OCI-LY1 (cell line): Measurements from ENCODE around the gene NDUFB3.

Source experiments
- H2AFZ ChIP-seq: fragments of 200-600 bp; sonication (generic), shearing (Covaris generic); 2 replicates; pipeline ENCODE4 v1.6.0; 2014; ENCODE audit warnings: antibody characterized with exemption, mild to moderate bottlenecking, low read length
- H3F3A ChIP-seq: fragments of 200-600 bp; sonication (generic), shearing (Covaris generic); 2 replicates; pipeline ENCODE4 v1.6.0; 2014; ENCODE audit warnings: mild to moderate bottlenecking, antibody characterized with exemption, low read length, moderate library complexity; ENCODE audit not compliant: insufficient read depth
- H3K27ac ChIP-seq: fragments of 200-600 bp; sonication (generic); 2 replicates; pipeline ENCODE4 v1.5.1; 2014; ENCODE audit warnings: low read length, mixed run types, mild to moderate bottlenecking, low read depth; ENCODE audit not compliant: poor library complexity, severe bottlenecking
- H3K27me3 ChIP-seq: fragments of 200-600 bp; sonication (generic); 2 replicates; pipeline ENCODE4 v1.6.0; 2014; ENCODE audit warnings: antibody characterized with exemption, mild to moderate bottlenecking, low read length, moderate library complexity; ENCODE audit not compliant: insufficient read depth
- H3K36me3 ChIP-seq: fragments of 200-600 bp; sonication (generic); 2 replicates; pipeline ENCODE4 v1.6.1; 2014; ENCODE audit warnings: mild to moderate bottlenecking, antibody characterized with exemption, low read length, moderate library complexity, mixed read lengths; ENCODE audit not compliant: insufficient read depth
- H3K4me1 ChIP-seq: fragments of 200-600 bp; sonication (generic); 2 replicates; pipeline ENCODE4 v1.5.1; 2014; ENCODE audit warnings: mild to moderate bottlenecking, low read length, moderate library complexity; ENCODE audit not compliant: insufficient read depth, severe bottlenecking
- H3K4me2 ChIP-seq: fragments of 200-600 bp; sonication (generic), shearing (Covaris generic); 2 replicates; pipeline ENCODE4 v1.6.1; 2014; ENCODE audit warnings: low read length
- H3K4me3 ChIP-seq: fragments of 200-600 bp; sonication (generic); 2 replicates; pipeline ENCODE4 v1.5.1; 2014; ENCODE audit warnings: low read length, low read depth, mild to moderate bottlenecking, mixed read lengths; ENCODE audit not compliant: poor library complexity, severe bottlenecking
- H3K79me2 ChIP-seq: fragments of 200-600 bp; shearing (Covaris generic); 2 replicates; pipeline ENCODE4 v1.6.1; 2016; ENCODE audit warnings: mixed run types, low read length, mixed read lengths; ENCODE audit not compliant: insufficient read depth
- H3K9ac ChIP-seq: fragments of 200-600 bp; sonication (generic), shearing (Covaris generic); 2 replicates; pipeline ENCODE4 v1.6.1; 2014; ENCODE audit warnings: mild to moderate bottlenecking, low read length, mixed read lengths
- H3K9me2 ChIP-seq: fragments of 200-600 bp; sonication (generic), shearing (Covaris generic); 2 replicates; pipeline ENCODE4 v1.6.1; 2014; ENCODE audit warnings: low read depth, mild to moderate bottlenecking, low read length, mixed read lengths
- H3K9me3 ChIP-seq: fragments of 200-600 bp; shearing (Covaris generic); 2 replicates; pipeline ENCODE4 v1.6.1; 2014; ENCODE audit warnings: low read length, mixed read lengths
- H4K20me1 ChIP-seq: fragments of 200-600 bp; sonication (generic), shearing (Covaris generic); 2 replicates; pipeline ENCODE4 v1.6.0; 2016; ENCODE audit warnings: mild to moderate bottlenecking, low read length; ENCODE audit not compliant: insufficient read depth
- EZH2 ChIP-seq: fragments of 200-600 bp; sonication (generic), shearing (Covaris generic); IDR thresholded peaks from 2 replicates; pipeline ENCODE4 v1.8.0; 2017; ENCODE audit warnings: borderline replicate concordance, mixed run types, mild to moderate bottlenecking, antibody characterized with exemption, low read length, moderate library complexity, mixed read lengths
- TF ChIP-seq, protein P1 (sequence below): fragments of 200-600 bp; sonication (generic), shearing (Covaris generic); IDR thresholded peaks from 2 replicates; pipeline ENCODE4 v1.5.1; 2017; ENCODE audit warnings: mild to moderate bottlenecking, antibody characterized with exemption, low read length, moderate library complexity, mixed read lengths

Gene NDUFB3

GRCh38 chr2:201114350-201114749 is 42.5 kb downstream of the NDUFB3 start:
- TF ChIP-seq, protein P1, sequence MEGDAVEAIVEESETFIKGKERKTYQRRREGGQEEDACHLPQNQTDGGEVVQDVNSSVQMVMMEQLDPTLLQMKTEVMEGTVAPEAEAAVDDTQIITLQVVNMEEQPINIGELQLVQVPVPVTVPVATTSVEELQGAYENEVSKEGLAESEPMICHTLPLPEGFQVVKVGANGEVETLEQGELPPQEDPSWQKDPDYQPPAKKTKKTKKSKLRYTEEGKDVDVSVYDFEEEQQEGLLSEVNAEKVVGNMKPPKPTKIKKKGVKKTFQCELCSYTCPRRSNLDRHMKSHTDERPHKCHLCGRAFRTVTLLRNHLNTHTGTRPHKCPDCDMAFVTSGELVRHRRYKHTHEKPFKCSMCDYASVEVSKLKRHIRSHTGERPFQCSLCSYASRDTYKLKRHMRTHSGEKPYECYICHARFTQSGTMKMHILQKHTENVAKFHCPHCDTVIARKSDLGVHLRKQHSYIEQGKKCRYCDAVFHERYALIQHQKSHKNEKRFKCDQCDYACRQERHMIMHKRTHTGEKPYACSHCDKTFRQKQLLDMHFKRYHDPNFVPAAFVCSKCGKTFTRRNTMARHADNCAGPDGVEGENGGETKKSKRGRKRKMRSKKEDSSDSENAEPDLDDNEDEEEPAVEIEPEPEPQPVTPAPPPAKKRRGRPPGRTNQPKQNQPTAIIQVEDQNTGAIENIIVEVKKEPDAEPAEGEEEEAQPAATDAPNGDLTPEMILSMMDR: no peak
- no peak overlapping the region for H3K4me2 ChIP-seq
- H3K4me1 ChIP-seq: peaks cover 32% of the 10 kb centered on the region
- no peaks in the 10 kb centered on the region for H3K36me3 ChIP-seq
- no peak overlapping the region for H3K4me3 ChIP-seq
- H3K27me3 ChIP-seq: no peaks in the 10 kb centered on the region
- no peaks in the 10 kb centered on the region for H3F3A ChIP-seq
- no peaks in the 10 kb centered on the region for H4K20me1 ChIP-seq
- H3K9me2 ChIP-seq: no peaks in the 10 kb centered on the region
- H3K9me3 ChIP-seq: no peaks in the 10 kb centered on the region
- no peak overlapping the region for H3K27ac ChIP-seq
- no peak overlapping the region for H3K9ac ChIP-seq
- peaks cover 3% of the 10 kb centered on the region for H3K79me2 ChIP-seq
- H2AFZ ChIP-seq: no peak overlapping the region

- no peaks in the 10 kb centered on the region for H3K9me2 ChIP-seq
- no peak overlapping the region for H2AFZ ChIP-seq
- no peak overlapping the region for H3K9ac ChIP-seq
- TF ChIP-seq, protein P1: no peak
- TF ChIP-seq EZH2: no peak
- no peaks in the 10 kb centered on the region for H3K27me3 ChIP-seq
- H3K9me3 ChIP-seq: no peaks in the 10 kb centered on the region
- H3K4me2 ChIP-seq: no peak overlapping the region
- peaks cover 8% of the 10 kb centered on the region for H3K79me2 ChIP-seq
- H3F3A ChIP-seq: 0 out of 2 replicates have a peak, but pooled peaks cover 5% of the 10 kb centered on the region
- H3K4me1 ChIP-seq: peaks cover 37% of the 10 kb centered on the region
- H3K36me3 ChIP-seq: no peaks in the 10 kb centered on the region
- no peak overlapping the region for H3K4me3 ChIP-seq
- H4K20me1 ChIP-seq: no peaks in the 10 kb centered on the region
- H3K27ac ChIP-seq: peak overlapping the region; percentile 14
Measured at GRCh38 chr2:201114846-201115245, 43.0 kb downstream of the NDUFB3 start.

DNA sequence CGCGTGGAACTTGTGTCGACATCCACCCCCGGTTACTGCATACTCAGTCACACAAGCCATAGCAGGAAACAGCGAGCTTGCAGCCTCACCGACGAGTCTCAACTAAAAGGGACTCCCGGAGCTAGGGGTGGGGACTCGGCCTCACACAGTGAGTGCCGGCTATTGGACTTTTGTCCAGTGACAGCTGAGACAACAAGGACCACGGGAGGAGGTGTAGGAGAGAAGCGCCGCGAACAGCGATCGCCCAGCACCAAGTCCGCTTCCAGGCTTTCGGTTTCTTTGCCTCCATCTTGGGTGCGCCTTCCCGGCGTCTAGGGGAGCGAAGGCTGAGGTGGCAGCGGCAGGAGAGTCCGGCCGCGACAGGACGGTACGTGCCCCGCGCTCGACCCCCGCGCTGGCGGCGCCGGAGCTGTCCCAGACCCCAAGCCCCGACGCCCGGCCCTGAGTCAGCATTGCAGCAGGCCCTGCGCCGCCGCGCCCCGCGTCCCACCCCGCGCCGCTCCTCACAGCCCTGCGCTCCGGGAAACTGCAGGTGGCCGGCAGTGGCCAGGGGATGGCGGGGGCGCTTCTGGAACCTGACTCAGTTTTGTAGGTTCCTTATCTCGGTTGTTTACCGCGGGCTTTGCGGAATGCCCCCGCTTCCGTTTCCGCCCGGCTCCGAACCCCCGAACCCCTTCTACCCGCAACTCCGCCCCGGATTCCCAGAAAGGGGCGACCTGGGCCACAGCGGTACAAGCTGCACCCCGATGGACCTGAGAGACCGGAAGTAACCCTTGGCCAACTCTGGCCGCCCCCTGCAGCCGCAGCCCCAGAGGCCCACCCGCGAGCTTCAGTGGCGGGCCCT is 44.5 kb downstream of the NDUFB3 start, which contains the start of gene CFLAR:
TSS of gene CFLAR (plus strand) at position 50 of the 844 bp plus-strand sequence. CDS start 13,702 bp downstream, outside the sequence.
- Histone ChIP-seq H3K4me2 (peak within 1 kb of the TSS; percentile 91), H3K4me3 (peak within 1 kb of the TSS; percentile 85), H3K9ac (peak within 1 kb of the TSS; percentile 94), H3K36me3 (no peaks in the 10 kb centered on the region), H3K4me1 (peaks cover 52% of the 10 kb centered on the region), H2AFZ (no peak within 1 kb of the TSS), H3K9me2 (no peaks in the 10 kb centered on the region), H3K27me3 (no peaks in the 10 kb centered on the region), H3F3A (0 out of 2 replicates have a peak, but pooled peaks cover 7% of the 10 kb centered on the region), H4K20me1 (no peaks in the 10 kb centered on the region), H3K79me2 (peaks cover 22% of the 10 kb centered on the region), H3K27ac (peak within 1 kb of the TSS; percentile 96), H3K9me3 (no peaks in the 10 kb centered on the region)
- no peak for TF ChIP-seq EZH2
- TF ChIP-seq, protein P1: no peak
